HepG2 (cell line): ENCODE measurements around the gene PPP1R13L. TPM values are rescaled to one million over a fixed set of nuclear protein-coding genes. Genes with fewer than 3 reads are reported as not detected.

Experiments used
- ATM ChIP-seq: fragments of 450-650 bp; IDR thresholded peaks from 2 replicates; pipeline ENCODE4 v1.7.1; 2017; ENCODE audit warnings: mild to moderate bottlenecking, borderline replicate concordance
- CTCF ChIP-seq: sonication (generic); formaldehyde crosslinking; IDR thresholded peaks from 2 replicates; pipeline ENCODE4 v1.5.0; 2020; ENCODE audit warnings: mild to moderate bottlenecking, missing genetic modification reagents, moderate library complexity
- ESRRA ChIP-seq: sonication (generic); formaldehyde crosslinking; IDR thresholded peaks from 2 replicates; pipeline ENCODE4 v1.5.1; 2020; ENCODE audit warnings: mild to moderate bottlenecking, low read depth, missing genetic modification reagents
- MAFG ChIP-seq: sonication (generic); formaldehyde crosslinking; IDR thresholded peaks from 2 replicates; pipeline ENCODE4 v1.5.1; 2020; ENCODE audit warnings: mild to moderate bottlenecking, missing genetic modification reagents
- NCOR1 ChIP-seq: fragments of 200-600 bp; sonication (generic); IDR thresholded peaks from 2 replicates; pipeline ENCODE4 v1.7.0; 2017; ENCODE audit warnings: antibody characterized with exemption, low read length, borderline replicate concordance
- NFE2L2 ChIP-seq: fragments of 150-350 bp; IDR thresholded peaks from 2 replicates; pipeline ENCODE4 v1.6.1; 2014; ENCODE audit warnings: low read length
- THAP11 ChIP-seq: IDR thresholded peaks from 2 replicates; pipeline ENCODE4 v1.6.1; 2016; ENCODE audit warnings: missing biosample characterization, missing genetic modification reagents
- U2AF2 ChIP-seq: fragments of 200-400 bp; formaldehyde crosslinking; IDR thresholded peaks from 2 replicates; pipeline ENCODE4 v1.6.1; 2017; ENCODE audit warnings: low read depth, mild to moderate bottlenecking, low read length
- UBTF ChIP-seq: sonication (generic); formaldehyde crosslinking; IDR thresholded peaks from 2 replicates; pipeline ENCODE4 v1.4.0; 2020; ENCODE audit warnings: mild to moderate bottlenecking, missing genetic modification reagents
- ZNF143 ChIP-seq: sonication (generic); formaldehyde crosslinking; IDR thresholded peaks from 2 replicates; pipeline ENCODE4 v1.4.0; 2020; ENCODE audit warnings: missing genetic modification reagents
- ZNF205 ChIP-seq: IDR thresholded peaks from 2 replicates; pipeline ENCODE4 v1.6.1; 2018; ENCODE audit warnings: missing biosample characterization, missing genetic modification reagents
- ZNF292 ChIP-seq: sonication (generic); formaldehyde crosslinking; IDR thresholded peaks from 2 replicates; pipeline ENCODE4 v1.8.1; 2022; ENCODE audit warnings: mild to moderate bottlenecking, low read depth, missing genetic modification reagents, borderline replicate concordance
- ZNF569 ChIP-seq: sonication (generic); formaldehyde crosslinking; IDR thresholded peaks from 2 replicates; pipeline ENCODE4 v1.5.0; 2020; ENCODE audit warnings: mild to moderate bottlenecking, missing genetic modification reagents, moderate library complexity, borderline replicate concordance
- ZNF850 ChIP-seq: sonication (generic); formaldehyde crosslinking; conservative IDR thresholded peaks from 2 replicates; pipeline ENCODE4 v1.9.0; 2021; ENCODE audit warnings: mild to moderate bottlenecking, missing genetic modification reagents
- ZSCAN20 ChIP-seq: sonication (generic); formaldehyde crosslinking; IDR thresholded peaks from 2 replicates; pipeline ENCODE4 v1.4.0; 2020; ENCODE audit warnings: missing genetic modification reagents, mild to moderate bottlenecking, borderline replicate concordance
- polyA plus RNA-seq, 8 experiments: library from polyadenylated mRNA; depleted of rRNA in 3 of 8; stranded (reverse) in 7 of 8; unstranded in 1 of 8; fragments of >200 nt; fragmentation: Illumina TruSeq in 4 of 8; extraction: Trizol in 4 of 8; gene quantifications; 2 replicates each; pipeline versions ENCODE4 v1.2.1 to v1.2.3, GENCODE V29; 2011 to 2016; ENCODE audit warnings: low read depth in 4 of 8, missing spikeins in 1 of 8, mixed read lengths in 1 of 8; ENCODE audit not compliant: insufficient read depth in 1 of 8
- total RNA-seq, 5 experiments: library from RNA; depleted of rRNA; stranded (reverse); fragments of >200 nt; fragmentation: Illumina TruSeq; extraction: Trizol; gene quantifications; 2 replicates each; pipeline ENCODE4 v1.2.3, GENCODE V29; 2016; ENCODE audit warnings: low read depth in 1 of 5
- TF ChIP-seq, protein P1 (sequence below): sonication (generic); formaldehyde crosslinking; IDR thresholded peaks from 2 replicates; pipeline ENCODE4 v1.4.0; 2020; ENCODE audit warnings: missing genetic modification reagents, borderline replicate concordance
- TF ChIP-seq, protein P2 (sequence below): IDR thresholded peaks from 2 replicates; pipeline ENCODE4 v1.6.1; 2016
- TF ChIP-seq, protein P3 (sequence below): sonication (generic); formaldehyde crosslinking; IDR thresholded peaks from 2 replicates; pipeline ENCODE4 v1.5.1; 2020; ENCODE audit warnings: missing genetic modification reagents, mild to moderate bottlenecking, borderline replicate concordance

The PPP1R13L gene
- total and polyA plus RNA-seq, 2 of the 13 experiments (the other 11 are each of a cell fraction or from before 2014, with no cell fraction given), result 1.3 to 6.6 TPM

DNA sequence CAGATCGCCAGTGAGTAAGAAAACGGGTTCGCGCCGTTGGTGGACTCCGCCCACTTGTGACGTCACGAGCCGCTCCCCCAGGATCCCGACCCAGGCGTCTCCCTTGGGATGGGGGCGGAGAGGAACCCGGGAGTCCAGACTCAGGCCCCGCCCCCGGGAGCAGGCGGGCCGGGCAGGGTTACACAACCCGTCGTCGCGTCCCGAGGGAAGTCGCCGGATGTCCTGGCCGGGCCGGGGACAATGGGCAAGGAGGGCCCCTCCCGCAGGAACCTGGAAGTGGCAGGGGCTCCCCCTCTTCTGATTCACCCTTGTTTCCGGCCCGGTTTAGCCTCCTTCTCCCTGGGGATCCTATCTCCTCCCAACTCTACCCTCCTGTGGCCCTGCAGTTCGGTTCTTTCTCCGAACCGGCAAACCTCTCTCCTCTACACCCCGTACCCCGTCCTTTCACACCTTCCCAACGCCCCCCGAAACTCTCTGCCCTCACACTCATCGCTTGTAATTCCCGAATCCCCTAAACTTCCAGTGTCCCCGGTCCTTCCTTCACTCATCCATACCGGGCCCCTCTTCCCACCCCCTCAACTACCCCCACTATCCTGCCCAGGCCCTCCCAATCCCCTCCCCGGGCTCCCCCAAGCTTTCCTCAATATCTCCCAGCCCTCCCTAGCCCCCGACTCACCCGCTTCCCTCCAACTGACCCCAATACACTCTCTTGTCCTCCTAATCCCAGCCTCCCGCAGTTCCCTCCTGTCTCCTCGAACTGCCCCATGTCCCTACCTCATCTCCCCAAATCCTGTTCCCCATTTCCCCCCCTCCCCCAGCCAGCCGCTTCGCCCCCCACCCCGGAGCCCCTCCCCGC is 38.8 kb upstream of the PPP1R13L start (continued):
- TF ChIP-seq ZSCAN20 (CRISPR knock-in tag), result no peak
- TF ChIP-seq U2AF2, result no peak
- TF ChIP-seq ESRRA, result no peak
- TF ChIP-seq THAP11 (CRISPR knock-in tag), result peak; percentile 79
- TF ChIP-seq, protein P1, sequence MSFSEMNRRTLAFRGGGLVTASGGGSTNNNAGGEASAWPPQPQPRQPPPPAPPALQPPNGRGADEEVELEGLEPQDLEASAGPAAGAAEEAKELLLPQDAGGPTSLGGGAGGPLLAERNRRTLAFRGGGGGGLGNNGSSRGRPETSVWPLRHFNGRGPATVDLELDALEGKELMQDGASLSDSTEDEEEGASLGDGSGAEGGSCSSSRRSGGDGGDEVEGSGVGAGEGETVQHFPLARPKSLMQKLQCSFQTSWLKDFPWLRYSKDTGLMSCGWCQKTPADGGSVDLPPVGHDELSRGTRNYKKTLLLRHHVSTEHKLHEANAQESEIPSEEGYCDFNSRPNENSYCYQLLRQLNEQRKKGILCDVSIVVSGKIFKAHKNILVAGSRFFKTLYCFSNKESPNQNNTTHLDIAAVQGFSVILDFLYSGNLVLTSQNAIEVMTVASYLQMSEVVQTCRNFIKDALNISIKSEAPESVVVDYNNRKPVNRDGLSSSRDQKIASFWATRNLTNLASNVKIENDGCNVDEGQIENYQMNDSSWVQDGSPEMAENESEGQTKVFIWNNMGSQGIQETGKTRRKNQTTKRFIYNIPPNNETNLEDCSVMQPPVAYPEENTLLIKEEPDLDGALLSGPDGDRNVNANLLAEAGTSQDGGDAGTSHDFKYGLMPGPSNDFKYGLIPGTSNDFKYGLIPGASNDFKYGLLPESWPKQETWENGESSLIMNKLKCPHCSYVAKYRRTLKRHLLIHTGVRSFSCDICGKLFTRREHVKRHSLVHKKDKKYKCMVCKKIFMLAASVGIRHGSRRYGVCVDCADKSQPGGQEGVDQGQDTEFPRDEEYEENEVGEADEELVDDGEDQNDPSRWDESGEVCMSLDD (CRISPR knock-in tag), result peak; percentile 97
- TF ChIP-seq NCOR1, result no peak
- TF ChIP-seq, protein P2, sequence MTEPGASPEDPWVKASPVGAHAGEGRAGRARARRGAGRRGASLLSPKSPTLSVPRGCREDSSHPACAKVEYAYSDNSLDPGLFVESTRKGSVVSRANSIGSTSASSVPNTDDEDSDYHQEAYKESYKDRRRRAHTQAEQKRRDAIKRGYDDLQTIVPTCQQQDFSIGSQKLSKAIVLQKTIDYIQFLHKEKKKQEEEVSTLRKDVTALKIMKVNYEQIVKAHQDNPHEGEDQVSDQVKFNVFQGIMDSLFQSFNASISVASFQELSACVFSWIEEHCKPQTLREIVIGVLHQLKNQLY (CRISPR knock-in tag), result no peak
- TF ChIP-seq ZNF143 (CRISPR knock-in tag), result no peak
- no peak for TF ChIP-seq NFE2L2
- TF ChIP-seq UBTF (CRISPR knock-in tag), result peak; percentile 58
- TF ChIP-seq ZNF292, result 0 out of 2 replicates have a peak, but pooled peaks have one; percentile 38
- TF ChIP-seq ATM, result peak; percentile 52; the same call in 1 of the 2 replicates
- TF ChIP-seq, protein P3, sequence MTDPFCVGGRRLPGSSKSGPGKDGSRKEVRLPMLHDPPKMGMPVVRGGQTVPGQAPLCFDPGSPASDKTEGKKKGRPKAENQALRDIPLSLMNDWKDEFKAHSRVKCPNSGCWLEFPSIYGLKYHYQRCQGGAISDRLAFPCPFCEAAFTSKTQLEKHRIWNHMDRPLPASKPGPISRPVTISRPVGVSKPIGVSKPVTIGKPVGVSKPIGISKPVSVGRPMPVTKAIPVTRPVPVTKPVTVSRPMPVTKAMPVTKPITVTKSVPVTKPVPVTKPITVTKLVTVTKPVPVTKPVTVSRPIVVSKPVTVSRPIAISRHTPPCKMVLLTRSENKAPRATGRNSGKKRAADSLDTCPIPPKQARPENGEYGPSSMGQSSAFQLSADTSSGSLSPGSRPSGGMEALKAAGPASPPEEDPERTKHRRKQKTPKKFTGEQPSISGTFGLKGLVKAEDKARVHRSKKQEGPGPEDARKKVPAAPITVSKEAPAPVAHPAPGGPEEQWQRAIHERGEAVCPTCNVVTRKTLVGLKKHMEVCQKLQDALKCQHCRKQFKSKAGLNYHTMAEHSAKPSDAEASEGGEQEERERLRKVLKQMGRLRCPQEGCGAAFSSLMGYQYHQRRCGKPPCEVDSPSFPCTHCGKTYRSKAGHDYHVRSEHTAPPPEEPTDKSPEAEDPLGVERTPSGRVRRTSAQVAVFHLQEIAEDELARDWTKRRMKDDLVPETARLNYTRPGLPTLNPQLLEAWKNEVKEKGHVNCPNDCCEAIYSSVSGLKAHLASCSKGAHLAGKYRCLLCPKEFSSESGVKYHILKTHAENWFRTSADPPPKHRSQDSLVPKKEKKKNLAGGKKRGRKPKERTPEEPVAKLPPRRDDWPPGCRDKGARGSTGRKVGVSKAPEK (CRISPR knock-in tag), result no peak
- TF ChIP-seq ZNF205 (CRISPR knock-in tag), result 0 out of 2 replicates have a peak, but pooled peaks have one; percentile 34
- no peak for TF ChIP-seq MAFG (CRISPR knock-in tag)
- TF ChIP-seq ZNF850 (CRISPR knock-in tag), result no peak
- TF ChIP-seq CTCF (CRISPR knock-in tag), result no peak
- TF ChIP-seq ZNF569 (CRISPR knock-in tag), result no peak
